Panc1 (cell line): ENCODE data around the gene CORIN.

ENCODE experiments used
- CTCF ChIP-seq: fragments of 450-650 bp; IDR thresholded peaks from 2 replicates; pipeline ENCODE4 v1.5.1; 2017; ENCODE audit warnings: mild to moderate bottlenecking
- POLR2AphosphoS5 ChIP-seq: IDR thresholded peaks from 2 replicates; pipeline ENCODE4 v1.6.1; 2012; ENCODE audit warnings: mild to moderate bottlenecking, low read depth, low read length, moderate library complexity
- SIN3A ChIP-seq: IDR thresholded peaks from 2 replicates; pipeline ENCODE4 v1.6.1; 2012; ENCODE audit warnings: low read depth, mild to moderate bottlenecking, low read length, moderate library complexity, borderline replicate concordance; ENCODE audit not compliant: insufficient read depth
- TCF7L2 ChIP-seq: IDR thresholded peaks from 2 replicates; pipeline ENCODE4 v1.6.1; 2011; ENCODE audit warnings: mild to moderate bottlenecking, low read depth, low read length, inconsistent platforms
- TF ChIP-seq, protein P1 (sequence below), 2 experiments: IDR thresholded peaks; 2 replicates each; pipeline ENCODE4 v1.6.1; 2011 to 2012; ENCODE audit warnings: low read depth in 2 of 2, control low read depth in 1 of 2, low read length in 1 of 2, mild to moderate bottlenecking in 1 of 2, moderate library complexity in 1 of 2; ENCODE audit not compliant: insufficient read depth in 1 of 2

- TF ChIP-seq CTCF (no peak), POLR2AphosphoS5 (no peak), TCF7L2 (no peak), SIN3A (no peak)
- TF ChIP-seq, protein P1, sequence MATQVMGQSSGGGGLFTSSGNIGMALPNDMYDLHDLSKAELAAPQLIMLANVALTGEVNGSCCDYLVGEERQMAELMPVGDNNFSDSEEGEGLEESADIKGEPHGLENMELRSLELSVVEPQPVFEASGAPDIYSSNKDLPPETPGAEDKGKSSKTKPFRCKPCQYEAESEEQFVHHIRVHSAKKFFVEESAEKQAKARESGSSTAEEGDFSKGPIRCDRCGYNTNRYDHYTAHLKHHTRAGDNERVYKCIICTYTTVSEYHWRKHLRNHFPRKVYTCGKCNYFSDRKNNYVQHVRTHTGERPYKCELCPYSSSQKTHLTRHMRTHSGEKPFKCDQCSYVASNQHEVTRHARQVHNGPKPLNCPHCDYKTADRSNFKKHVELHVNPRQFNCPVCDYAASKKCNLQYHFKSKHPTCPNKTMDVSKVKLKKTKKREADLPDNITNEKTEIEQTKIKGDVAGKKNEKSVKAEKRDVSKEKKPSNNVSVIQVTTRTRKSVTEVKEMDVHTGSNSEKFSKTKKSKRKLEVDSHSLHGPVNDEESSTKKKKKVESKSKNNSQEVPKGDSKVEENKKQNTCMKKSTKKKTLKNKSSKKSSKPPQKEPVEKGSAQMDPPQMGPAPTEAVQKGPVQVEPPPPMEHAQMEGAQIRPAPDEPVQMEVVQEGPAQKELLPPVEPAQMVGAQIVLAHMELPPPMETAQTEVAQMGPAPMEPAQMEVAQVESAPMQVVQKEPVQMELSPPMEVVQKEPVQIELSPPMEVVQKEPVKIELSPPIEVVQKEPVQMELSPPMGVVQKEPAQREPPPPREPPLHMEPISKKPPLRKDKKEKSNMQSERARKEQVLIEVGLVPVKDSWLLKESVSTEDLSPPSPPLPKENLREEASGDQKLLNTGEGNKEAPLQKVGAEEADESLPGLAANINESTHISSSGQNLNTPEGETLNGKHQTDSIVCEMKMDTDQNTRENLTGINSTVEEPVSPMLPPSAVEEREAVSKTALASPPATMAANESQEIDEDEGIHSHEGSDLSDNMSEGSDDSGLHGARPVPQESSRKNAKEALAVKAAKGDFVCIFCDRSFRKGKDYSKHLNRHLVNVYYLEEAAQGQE (IDR thresholded peaks at IDR 0.05; ENCODE audit: insufficient read depth in 1 of 2, low read depth in 2 of 2, low read length in 1 of 2), result no peak
Measured at GRCh38 chr4:47856713-47857112, 18.8 kb upstream of the CORIN start.
